GM15510 (cell line): ENCODE results near the gene ESR2.

Experiments
- POLR2A ChIP-seq: IDR thresholded peaks from 3 replicates; pipeline ENCODE4 v1.6.1; 2011; ENCODE audit warnings: borderline replicate concordance; ENCODE audit not compliant: insufficient read length; ENCODE audit errors: extremely low read depth

Gene ESR2

GRCh38 chr14:64064447-64064846 is 229.7 kb downstream of the ESR2 start:
- no peak for TF ChIP-seq POLR2A

- no peak for TF ChIP-seq POLR2A
Observed at GRCh38 chr14:64062381-64063115, 231.6 kb downstream of the ESR2 start.

- TF ChIP-seq POLR2A, result no peak
Observed at GRCh38 chr14:64061706-64062105, 232.5 kb downstream of the ESR2 start.

DNA sequence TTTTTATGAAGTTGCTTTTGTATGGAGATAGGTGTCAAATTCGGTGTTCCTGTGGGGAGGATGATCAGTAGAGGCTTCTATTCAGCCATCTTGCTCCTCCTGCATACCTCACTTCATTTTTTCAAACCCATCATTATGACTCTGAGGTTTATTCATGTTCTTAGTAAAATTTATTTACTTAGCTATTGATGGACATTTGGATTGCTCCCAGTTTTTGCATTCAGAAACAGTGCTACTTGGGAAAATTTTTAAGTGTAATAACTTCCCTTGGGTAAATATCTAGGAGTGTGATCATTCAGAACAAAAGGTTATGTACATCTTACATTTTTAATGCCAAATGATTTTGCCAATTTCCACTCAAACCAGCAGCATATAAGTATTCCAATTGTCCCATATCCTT is 233.1 kb downstream of the ESR2 start:
- TF ChIP-seq POLR2A, result no peak

DNA sequence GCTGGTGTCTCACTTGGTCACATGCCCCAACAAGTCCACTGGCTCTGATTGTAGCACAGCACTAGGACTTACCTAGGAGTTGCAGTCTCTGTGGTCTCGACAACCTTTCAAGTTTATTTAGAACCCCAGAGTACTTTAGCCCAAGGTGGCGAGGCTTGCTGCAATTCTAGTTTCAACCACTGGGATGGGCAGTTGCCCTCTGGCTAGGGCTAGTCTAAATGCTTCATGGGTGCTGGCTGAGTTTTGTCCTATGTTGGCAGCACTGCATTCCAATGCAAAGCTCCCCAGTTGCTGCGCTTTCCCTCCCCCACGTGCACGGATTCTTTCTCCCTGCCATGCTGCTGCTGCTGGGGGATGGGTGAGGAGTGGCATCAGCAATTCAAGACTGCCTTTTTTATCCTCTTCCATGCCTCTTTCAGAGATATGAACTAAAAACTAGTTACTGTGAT is 233.5 kb downstream of the ESR2 start:
- no peak for TF ChIP-seq POLR2A

GRCh38 chr14:64060199-64060545 is 234.0 kb downstream of the ESR2 start:
- no peak for TF ChIP-seq POLR2A

GRCh38 chr14:64059454-64060198 is 234.5 kb downstream of the ESR2 start:
- TF ChIP-seq POLR2A, result no peak

- no peak for TF ChIP-seq POLR2A
Observed at GRCh38 chr14:64053694-64054669, 240.2 kb downstream of the ESR2 start.

DNA sequence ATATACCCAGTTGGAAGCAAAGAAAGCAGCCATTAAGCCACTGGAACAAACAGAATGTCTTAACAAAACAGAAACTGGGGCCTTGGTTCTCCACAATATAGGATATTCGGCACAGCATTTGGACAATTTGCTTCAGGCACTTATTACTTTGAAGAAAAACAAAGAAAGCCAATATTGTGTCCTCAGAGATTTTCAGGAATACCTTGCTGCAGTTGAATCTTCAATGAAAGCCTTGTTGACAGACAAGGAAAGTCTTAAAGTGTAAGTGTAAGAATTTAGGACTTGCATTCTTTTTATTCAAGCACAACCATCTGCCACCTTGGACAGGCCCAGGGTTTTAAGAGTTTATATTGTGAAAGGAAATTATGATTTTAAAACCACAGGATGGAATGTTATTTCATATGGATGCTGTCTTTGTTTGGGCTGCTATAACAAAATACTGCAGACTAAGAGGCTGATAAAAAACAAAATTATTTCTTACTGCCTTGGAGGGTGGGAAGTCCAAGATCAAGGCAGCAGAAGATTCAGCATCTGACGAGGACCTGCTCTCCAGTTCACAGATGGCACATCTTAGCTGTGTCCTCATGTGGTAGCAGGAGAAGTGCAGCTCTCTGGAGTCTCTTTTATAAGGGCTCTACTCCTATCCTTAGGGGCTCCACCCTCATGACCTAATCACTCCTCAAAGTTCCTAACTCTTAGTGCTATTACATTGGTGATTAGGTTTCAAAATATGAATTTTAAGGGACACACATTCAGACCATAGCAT is 244.4 kb downstream of the ESR2 start:
- no peak for TF ChIP-seq POLR2A

- no peak for TF ChIP-seq POLR2A
Observed at GRCh38 chr14:64045091-64045490, 249.1 kb downstream of the ESR2 start.

DNA sequence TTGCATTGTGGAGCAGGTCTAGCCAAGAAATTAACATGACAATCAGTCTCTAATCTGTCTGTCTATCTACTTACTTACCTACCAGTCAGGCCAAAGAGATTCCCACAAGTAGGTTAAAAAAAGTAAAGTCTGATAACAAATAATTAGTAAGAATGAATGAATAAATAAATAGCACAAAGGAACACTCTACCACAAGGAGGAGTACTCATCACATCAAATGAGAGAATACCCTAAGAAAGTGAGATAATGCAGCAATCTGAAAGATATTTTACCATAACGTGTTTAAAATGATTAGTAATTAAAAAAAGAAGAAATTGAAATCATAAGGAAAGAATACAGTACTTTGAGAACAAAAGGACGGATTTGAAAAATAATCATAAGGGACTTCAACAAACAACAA is 254.1 kb downstream of the ESR2 start:
- no peak for TF ChIP-seq POLR2A

- no peak for TF ChIP-seq POLR2A
Observed at GRCh38 chr14:64038841-64039542, 255.2 kb downstream of the ESR2 start.

GRCh38 chr14:64035143-64035542 is 259.0 kb downstream of the ESR2 start:
- no peak for TF ChIP-seq POLR2A
